GM18517 (cell line): ENCODE results near the gene EFHD1.
"Not testable (repeated sequence)": the region's sequence is repeated elsewhere in the genome, so short reads cannot be mapped to it uniquely, and the experiment has no call there.

Experiments used
- ATAC-seq: cut with Tn5 transposase; IDR thresholded peaks from one replicate; pipeline ENCODE4 v1.9.1; 2021; ENCODE audit warnings: mild to moderate bottlenecking, moderate library complexity; ENCODE audit not compliant: unreplicated experiment

EFHD1 gene

GRCh38 chr2:232647261-232647660 lies 13.9 kb downstream of the EFHD1 start:
- ATAC-seq, result no peak

DNA sequence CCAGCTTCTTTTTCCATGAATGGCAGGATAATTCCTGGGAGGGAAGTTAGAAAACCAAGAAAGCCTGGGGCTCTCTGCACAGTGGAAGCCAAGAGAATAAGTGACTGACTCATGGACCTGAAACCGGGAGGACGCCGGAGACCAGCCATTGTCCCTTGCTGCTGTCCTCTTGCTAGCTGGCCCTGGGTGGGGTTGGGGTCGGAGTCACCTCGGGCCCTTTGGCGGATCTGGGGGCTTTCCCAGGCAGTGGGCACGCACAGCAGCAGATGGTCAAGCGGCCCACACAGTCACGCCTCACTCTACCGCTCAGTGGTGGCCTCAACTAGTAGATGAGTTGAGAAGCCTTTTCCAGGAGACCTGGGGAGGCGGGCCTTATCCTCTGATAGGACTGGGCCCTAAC lies 15.6 kb downstream of the EFHD1 start:
- no peak for ATAC-seq

GRCh38 chr2:232652505-232652851 lies 19.1 kb downstream of the EFHD1 start:
- ATAC-seq, result no peak

GRCh38 chr2:232653441-232653840 lies 20.0 kb downstream of the EFHD1 start:
- ATAC-seq, result no peak

DNA sequence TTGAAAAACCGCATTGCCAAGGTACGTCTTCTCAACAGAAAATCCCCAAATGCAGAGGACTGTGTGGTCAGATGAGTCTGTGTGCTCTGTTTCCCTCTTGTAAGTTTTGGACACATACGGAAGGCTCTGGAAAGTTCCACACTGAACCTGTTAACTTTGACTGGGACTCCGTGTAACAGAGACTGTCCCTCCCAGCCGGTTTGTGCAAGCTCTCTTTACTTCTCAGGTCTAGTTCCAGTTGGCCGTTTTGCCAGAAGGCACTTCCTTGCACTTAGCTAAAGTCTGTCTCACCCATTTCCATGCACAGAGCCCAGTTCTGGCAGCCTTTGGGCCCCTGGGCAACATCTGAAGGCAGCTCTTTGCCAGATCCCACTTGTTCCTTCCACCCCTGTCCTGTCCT lies 22.0 kb downstream of the EFHD1 start:
- ATAC-seq, result no peak

- no peak for ATAC-seq
These were observed 24.9 kb downstream of the EFHD1 start for GRCh38 chr2:232658217-232658785.

- no peak for ATAC-seq
These were observed 26.0 kb downstream of the EFHD1 start for GRCh38 chr2:232659359-232659758.

DNA sequence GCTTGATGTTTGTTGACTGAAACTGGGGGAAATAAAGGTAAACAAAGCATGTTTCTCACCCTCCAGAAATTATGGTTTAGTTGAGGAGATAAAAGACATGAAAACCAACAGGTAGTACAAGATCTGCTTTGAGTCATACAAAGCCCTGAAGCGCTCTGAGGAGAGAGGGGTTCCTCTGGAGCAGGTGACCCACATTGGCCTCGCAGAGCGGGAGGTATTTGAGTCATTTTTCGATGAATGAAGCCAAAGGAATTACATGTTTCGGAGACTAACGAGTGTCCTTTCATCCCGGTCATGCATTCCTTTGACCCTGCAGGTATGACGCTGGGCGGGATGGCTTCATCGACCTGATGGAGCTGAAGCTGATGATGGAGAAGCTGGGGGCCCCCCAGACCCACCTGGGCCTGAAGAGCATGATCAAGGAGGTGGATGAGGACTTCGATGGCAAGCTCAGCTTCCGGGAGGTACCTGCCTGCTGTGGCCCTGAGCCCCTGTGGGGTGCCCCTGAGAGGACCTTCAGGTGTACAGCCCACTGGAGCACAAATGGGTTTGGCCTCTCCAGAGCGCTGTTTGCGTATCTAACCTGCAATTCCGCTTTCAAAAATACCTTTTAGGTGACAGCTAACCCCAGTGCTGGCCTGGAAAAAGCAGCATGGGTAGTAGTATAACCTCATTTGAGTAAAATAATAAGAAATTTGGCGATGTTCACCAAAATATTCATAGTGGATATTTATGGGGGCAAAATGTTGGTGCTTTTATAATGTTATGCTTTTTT lies 29.3 kb downstream of the EFHD1 start:
- ATAC-seq, result no peak

DNA sequence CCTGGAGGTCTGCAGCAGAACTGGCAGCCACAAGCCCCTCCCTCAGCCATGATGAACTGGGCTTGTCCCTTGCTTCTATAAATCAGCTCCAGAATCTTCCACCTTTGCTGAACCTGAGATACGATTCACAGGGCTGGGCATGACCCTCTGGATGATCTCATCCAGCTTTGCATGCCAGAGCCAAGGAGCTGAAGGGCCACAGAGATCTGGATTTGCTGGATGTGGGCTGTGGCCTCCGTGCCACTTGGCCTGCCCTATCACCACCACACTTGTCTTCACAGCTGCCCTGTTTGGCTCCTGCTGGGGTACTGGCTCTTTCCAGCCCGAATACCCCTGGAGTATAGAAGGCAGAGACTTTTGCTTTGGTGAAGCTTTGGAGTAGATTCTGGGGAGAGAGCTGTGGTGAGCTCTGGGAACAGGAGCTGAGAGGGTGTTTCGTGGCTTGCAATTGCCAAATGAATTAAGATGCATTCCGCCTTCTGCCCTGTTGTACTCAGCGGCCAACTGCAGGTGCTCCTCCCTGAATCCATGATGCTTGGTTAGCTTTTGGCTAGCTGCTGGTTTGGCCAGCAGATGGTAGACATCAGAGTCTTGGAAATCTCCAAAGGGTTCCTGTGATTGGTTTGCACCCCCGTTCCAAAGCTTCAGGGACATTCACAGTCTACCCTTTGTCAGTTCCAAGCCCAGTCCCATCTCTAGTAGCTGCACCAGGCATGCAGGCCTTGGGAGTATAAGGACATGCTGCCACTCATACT lies 32.8 kb downstream of the EFHD1 start:
- ATAC-seq, result no peak

- ATAC-seq, result no peak
These were observed 34.7 kb downstream of the EFHD1 start for GRCh38 chr2:232667989-232668583.

GRCh38 chr2:232668805-232669444 lies 35.5 kb downstream of the EFHD1 start:
- ATAC-seq, result no peak

DNA sequence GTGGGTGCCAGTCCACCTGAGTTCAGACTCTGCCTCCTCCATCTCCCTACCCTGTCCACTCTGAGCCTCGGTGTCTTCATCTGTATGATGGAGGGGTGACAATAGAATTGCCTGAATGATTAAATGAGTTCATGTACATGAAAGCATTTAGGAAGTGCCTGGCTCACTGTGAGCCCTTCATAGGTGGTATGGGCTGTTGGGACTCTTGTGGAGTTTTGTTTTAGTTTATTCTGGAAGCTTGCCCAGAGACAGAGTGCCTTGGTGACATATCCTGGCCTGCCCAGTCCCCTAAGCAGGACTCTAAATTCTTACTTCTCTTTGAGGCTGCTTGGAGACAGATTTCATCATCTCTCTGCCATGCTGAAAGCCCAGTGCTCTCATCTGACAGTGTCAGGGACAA lies 39.2 kb downstream of the EFHD1 start:
- no peak for ATAC-seq

GRCh38 chr2:232674491-232674890 lies 41.1 kb downstream of the EFHD1 start:
- ATAC-seq, result no peak

DNA sequence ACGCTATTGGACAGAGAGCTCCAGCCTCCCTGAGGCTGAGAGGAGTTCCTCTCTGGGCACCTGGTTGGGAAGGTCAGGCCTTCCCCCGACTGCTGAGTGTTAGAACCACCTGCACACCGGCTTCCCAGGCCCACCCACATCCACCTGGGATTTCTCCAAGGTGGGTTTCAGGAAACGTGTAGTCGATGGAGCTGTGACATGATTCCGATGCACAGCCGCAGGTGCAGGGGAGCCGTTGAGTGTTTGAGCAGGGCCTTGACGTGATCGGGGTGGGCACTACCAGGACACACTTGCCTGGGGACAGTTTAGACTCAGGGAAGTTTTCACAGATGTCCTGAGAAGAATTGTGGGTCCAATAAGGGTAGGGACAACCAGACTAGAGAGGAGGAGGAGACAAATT lies 42.0 kb downstream of the EFHD1 start:
- no peak for ATAC-seq

DNA sequence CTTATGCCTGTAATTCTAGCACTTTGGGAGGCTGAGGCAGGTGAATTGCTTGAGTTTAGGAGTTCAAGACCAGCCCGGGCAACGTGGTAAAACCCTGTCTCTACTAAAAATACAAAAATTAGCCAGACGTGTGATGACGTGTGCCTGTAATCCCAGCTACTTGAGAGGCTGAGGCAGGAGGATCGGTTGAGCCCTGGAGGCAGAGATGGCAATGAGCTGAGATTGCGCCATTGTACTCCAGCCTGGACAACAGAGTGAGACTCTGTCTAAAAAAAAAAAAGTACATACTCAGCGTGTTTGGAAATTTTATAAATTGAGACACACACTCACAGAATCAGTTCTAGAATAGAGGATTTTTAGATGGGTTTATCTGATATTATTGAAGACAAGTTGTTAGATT lies 46.6 kb downstream of the EFHD1 start:
- ATAC-seq, result no peak

DNA sequence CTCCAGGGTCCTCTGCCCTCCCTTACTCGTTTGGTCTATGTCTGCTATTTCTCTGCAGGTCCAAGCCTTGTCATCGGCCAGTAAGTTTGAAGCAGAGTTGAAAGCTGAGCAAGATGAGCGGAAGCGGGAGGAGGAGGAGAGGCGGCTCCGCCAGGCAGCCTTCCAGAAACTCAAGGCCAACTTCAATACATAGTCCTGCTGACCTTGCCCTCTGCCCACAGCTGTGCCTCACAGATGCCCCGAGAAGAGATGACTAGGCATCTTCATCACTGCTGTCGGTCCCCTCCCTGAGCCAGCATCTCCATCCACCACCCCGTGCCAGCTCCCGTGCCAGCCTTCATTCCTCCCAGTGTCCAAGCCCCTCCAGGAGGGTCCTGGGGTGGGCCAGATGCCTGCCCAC lies 48.1 kb downstream of the EFHD1 start:
- ATAC-seq, result no peak

GRCh38 chr2:232683368-232683767 lies 50.0 kb downstream of the EFHD1 start:
- no peak for ATAC-seq

DNA sequence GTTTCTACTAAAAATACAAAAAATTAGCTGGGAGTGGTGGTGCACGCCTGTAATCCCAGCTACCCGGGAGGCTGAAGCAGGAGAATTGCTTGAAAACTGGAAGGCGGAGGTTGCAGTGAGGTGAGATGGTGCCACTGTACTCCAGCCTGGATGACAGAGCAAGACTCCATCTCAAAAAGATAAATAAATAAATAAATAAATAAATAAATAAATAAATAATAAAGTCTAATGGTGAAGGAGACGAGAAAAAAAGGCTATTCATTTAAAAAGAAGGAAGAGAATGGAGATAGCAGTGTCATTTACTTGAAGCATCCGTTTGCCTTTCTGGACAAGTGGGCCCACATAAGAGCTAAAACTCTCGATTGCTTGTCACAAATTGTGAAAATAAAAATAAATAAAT lies 52.0 kb downstream of the EFHD1 start:
- ATAC-seq, result not testable (repeated sequence)

DNA sequence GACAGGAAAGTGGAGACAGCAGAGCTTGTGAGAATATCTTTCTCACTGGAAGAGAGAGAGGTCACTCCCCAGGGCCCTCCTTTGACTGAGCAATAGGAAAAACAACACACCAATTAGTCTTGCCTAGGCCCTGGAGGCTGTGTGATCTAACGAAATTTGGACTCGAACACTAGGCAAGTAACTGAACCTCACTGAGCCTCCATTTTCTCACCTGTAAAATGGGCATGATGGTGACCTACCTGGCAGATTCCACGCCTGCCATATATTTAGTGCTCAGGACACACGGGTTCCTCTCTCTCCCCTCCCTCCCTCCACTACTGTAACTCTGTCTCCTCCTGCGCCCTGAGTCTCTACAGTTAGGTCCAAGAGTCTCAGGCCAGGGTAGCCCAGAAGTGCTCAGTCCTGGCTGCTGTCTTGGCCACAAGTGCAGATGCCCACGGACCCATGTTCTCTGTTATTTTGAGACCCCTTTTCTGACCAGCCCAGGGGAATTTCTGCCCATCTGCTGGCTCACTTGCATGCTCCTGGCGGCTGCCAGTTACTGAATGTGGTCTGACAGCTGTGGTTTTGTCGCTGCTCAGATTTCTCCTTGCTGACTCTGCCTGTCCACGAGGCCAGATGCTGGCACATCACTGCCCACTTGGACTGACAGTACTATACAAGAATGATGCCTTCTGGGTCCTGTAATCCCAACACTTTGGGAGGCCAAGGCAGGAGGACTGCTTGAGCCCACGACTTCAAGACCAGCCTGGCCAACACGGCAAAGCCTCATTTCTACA lies 54.2 kb downstream of the EFHD1 start:
- ATAC-seq, result no peak

GRCh38 chr2:232688201-232688600 lies 54.8 kb downstream of the EFHD1 start:
- ATAC-seq, result no peak
